Measurements from ENCODE around the gene CCNA2. TPM values are rescaled to one million over a fixed set of nuclear protein-coding genes. Genes with fewer than 3 reads are reported as not detected.

The CCNA2 gene
- polyA plus RNA-seq, 4 donors: 2.2 to 29.8 (median 14.0) TPM

- 75 to 85% (median 79%) methylated on average over 1 of the region's 1 CpG for WGBS, 3 donors
- no peak overlapping the region for H3K4me3 ChIP-seq (ENCODE audit: low read depth in 1 of 3, low read length in 3 of 3)
- DNase-seq (no peak), FAIRE-seq (no peak)
- no peaks in the 10 kb centered on the region for H3K36me3 ChIP-seq (ENCODE audit: control insufficient read depth in 3 of 3, insufficient read depth in 2 of 3, low read depth in 1 of 3, low read length in 3 of 3)
- peaks cover 0 to 3% of the 10 kb centered on the region in 2 donors for H3K9me3 ChIP-seq (ENCODE audit: control insufficient read depth in 2 of 2, insufficient read depth in 1 of 2, low read depth in 1 of 2, low read length in 1 of 2)
- no peak overlapping the region for H3K27ac ChIP-seq (ENCODE audit: low read depth in 1 of 3, low read length in 2 of 3)
- H3K4me1 ChIP-seq (ENCODE audit: control insufficient read depth in 3 of 3, insufficient read depth in 2 of 3, low read depth in 1 of 3, low read length in 2 of 3): no peaks in the 10 kb centered on the region
- peaks cover 0 to 12% (median 0%) of the 10 kb centered on the region in 3 donors for H3K27me3 ChIP-seq (ENCODE audit: control insufficient read depth in 3 of 3, insufficient read depth in 3 of 3, low read length in 3 of 3)
Measured at GRCh38 chr4:121783210-121783609, 40.5 kb downstream of the CCNA2 start.

- H3K27ac ChIP-seq (ENCODE audit: low read depth in 1 of 3, low read length in 2 of 3): no peak overlapping the region
- no peak for FAIRE-seq
- 62 to 85% (median 84%) methylated on average over 8 of the region's 8 CpGs for WGBS, 3 donors
- H3K9me3 ChIP-seq (ENCODE audit: control insufficient read depth in 2 of 2, insufficient read depth in 1 of 2, low read depth in 1 of 2, low read length in 1 of 2): no peaks in the 10 kb centered on the region
- peaks cover 0 to 3% (median 0%) of the 10 kb centered on the region in 3 donors for H3K27me3 ChIP-seq (ENCODE audit: control insufficient read depth in 3 of 3, insufficient read depth in 3 of 3, low read length in 3 of 3)
- H3K4me1 ChIP-seq (ENCODE audit: control insufficient read depth in 3 of 3, insufficient read depth in 2 of 3, low read depth in 1 of 3, low read length in 2 of 3): no peaks in the 10 kb centered on the region
- no peak for DNase-seq
- H3K36me3 ChIP-seq (ENCODE audit: control insufficient read depth in 3 of 3, insufficient read depth in 2 of 3, low read depth in 1 of 3, low read length in 3 of 3): no peaks in the 10 kb centered on the region
- H3K4me3 ChIP-seq (ENCODE audit: low read depth in 1 of 3, low read length in 3 of 3): no peak overlapping the region
Measured at GRCh38 chr4:121778991-121779628, 44.6 kb downstream of the CCNA2 start.

- no peak for DNase-seq
- 39 to 58% (median 43%) methylated on average over 3 of the region's 3 CpGs for WGBS, 3 donors
- Histone ChIP-seq H3K9me3 (ENCODE audit: control insufficient read depth in 2 of 2, insufficient read depth in 1 of 2, low read depth in 1 of 2, low read length in 1 of 2) (no peaks in the 10 kb centered on the region), H3K27ac (ENCODE audit: low read depth in 1 of 3, low read length in 2 of 3) (no peak overlapping the region), H3K36me3 (ENCODE audit: control insufficient read depth in 3 of 3, insufficient read depth in 2 of 3, low read depth in 1 of 3, low read length in 3 of 3) (no peaks in the 10 kb centered on the region), H3K4me1 (ENCODE audit: control insufficient read depth in 3 of 3, insufficient read depth in 2 of 3, low read depth in 1 of 3, low read length in 2 of 3) (no peaks in the 10 kb centered on the region), H3K4me3 (ENCODE audit: low read depth in 1 of 3, low read length in 3 of 3) (no peak overlapping the region), H3K27me3 (ENCODE audit: control insufficient read depth in 3 of 3, insufficient read depth in 3 of 3, low read length in 3 of 3) (peaks cover 0 to 3% (median 0%) of the 10 kb centered on the region in 3 donors)
- no peak for FAIRE-seq
Measured at GRCh38 chr4:121777625-121778024, 46.1 kb downstream of the CCNA2 start.

- Histone ChIP-seq H3K9me3 (ENCODE audit: control insufficient read depth in 2 of 2, insufficient read depth in 1 of 2, low read depth in 1 of 2, low read length in 1 of 2) (no peaks in the 10 kb centered on the region), H3K36me3 (ENCODE audit: control insufficient read depth in 3 of 3, insufficient read depth in 2 of 3, low read depth in 1 of 3, low read length in 3 of 3) (no peaks in the 10 kb centered on the region), H3K4me1 (ENCODE audit: control insufficient read depth in 3 of 3, insufficient read depth in 2 of 3, low read depth in 1 of 3, low read length in 2 of 3) (no peaks in the 10 kb centered on the region), H3K27me3 (ENCODE audit: control insufficient read depth in 3 of 3, insufficient read depth in 3 of 3, low read length in 3 of 3) (peaks cover 0 to 3% (median 0%) of the 10 kb centered on the region in 3 donors), H3K4me3 (ENCODE audit: low read depth in 1 of 3, low read length in 3 of 3) (no peak overlapping the region), H3K27ac (ENCODE audit: low read depth in 1 of 3, low read length in 2 of 3) (no peak overlapping the region)
- WGBS, 3 donors: 74 to 80% (median 75%) methylated on average over 6 of the region's 6 CpGs
- DNase-seq (no peak), FAIRE-seq (no peak)
Measured at GRCh38 chr4:121776610-121777401, 46.9 kb downstream of the CCNA2 start.

GRCh38 chr4:121773883-121774282 lies 49.8 kb downstream of the CCNA2 start:
- no peaks in the 10 kb centered on the region for H3K4me1 ChIP-seq (ENCODE audit: control insufficient read depth in 3 of 3, insufficient read depth in 2 of 3, low read depth in 1 of 3, low read length in 2 of 3)
- DNase-seq (no peak), FAIRE-seq (no peak)
- H3K27ac ChIP-seq (ENCODE audit: low read depth in 1 of 3, low read length in 2 of 3): no peak overlapping the region
- peaks cover 0 to 15% (median 4%) of the 10 kb centered on the region in 3 donors for H3K27me3 ChIP-seq (ENCODE audit: control insufficient read depth in 3 of 3, insufficient read depth in 3 of 3, low read length in 3 of 3)
- 77 to 93% (median 89%) methylated on average over 1 of the region's 1 CpG for WGBS, 3 donors
- no peaks in the 10 kb centered on the region for H3K36me3 ChIP-seq (ENCODE audit: control insufficient read depth in 3 of 3, insufficient read depth in 2 of 3, low read depth in 1 of 3, low read length in 3 of 3)
- H3K9me3 ChIP-seq (ENCODE audit: control insufficient read depth in 2 of 2, insufficient read depth in 1 of 2, low read depth in 1 of 2, low read length in 1 of 2): no peaks in the 10 kb centered on the region
- no peak overlapping the region for H3K4me3 ChIP-seq (ENCODE audit: low read depth in 1 of 3, low read length in 3 of 3)

- no peaks in the 10 kb centered on the region for H3K9me3 ChIP-seq (ENCODE audit: control insufficient read depth in 2 of 2, insufficient read depth in 1 of 2, low read depth in 1 of 2, low read length in 1 of 2)
- 78 to 97% (median 95%) methylated on average over 1 of the region's 1 CpG for WGBS, 3 donors
- no peak overlapping the region for H3K27ac ChIP-seq (ENCODE audit: low read depth in 1 of 3, low read length in 2 of 3)
- FAIRE-seq: no peak
- H3K4me1 ChIP-seq (ENCODE audit: control insufficient read depth in 3 of 3, insufficient read depth in 2 of 3, low read depth in 1 of 3, low read length in 2 of 3): no peaks in the 10 kb centered on the region
- no peaks in the 10 kb centered on the region for H3K36me3 ChIP-seq (ENCODE audit: control insufficient read depth in 3 of 3, insufficient read depth in 2 of 3, low read depth in 1 of 3, low read length in 3 of 3)
- no peak for DNase-seq
- no peak overlapping the region for H3K4me3 ChIP-seq (ENCODE audit: low read depth in 1 of 3, low read length in 3 of 3)
- H3K27me3 ChIP-seq (ENCODE audit: control insufficient read depth in 3 of 3, insufficient read depth in 3 of 3, low read length in 3 of 3): peaks cover 0 to 22% (median 8%) of the 10 kb centered on the region in 3 donors
Measured at GRCh38 chr4:121771869-121772268, 51.8 kb downstream of the CCNA2 start.

- Histone ChIP-seq H3K27me3 (ENCODE audit: control insufficient read depth in 3 of 3, insufficient read depth in 3 of 3, low read length in 3 of 3) (peaks cover 0 to 46% (median 14%) of the 10 kb centered on the region in 3 donors), H3K4me1 (ENCODE audit: control insufficient read depth in 3 of 3, insufficient read depth in 2 of 3, low read depth in 1 of 3, low read length in 2 of 3) (peaks cover 0 to 2% (median 0%) of the 10 kb centered on the region in 3 donors), H3K9me3 (ENCODE audit: control insufficient read depth in 2 of 2, insufficient read depth in 1 of 2, low read depth in 1 of 2, low read length in 1 of 2) (no peaks in the 10 kb centered on the region), H3K4me3 (ENCODE audit: low read depth in 1 of 3, low read length in 3 of 3) (no peak overlapping the region), H3K36me3 (ENCODE audit: control insufficient read depth in 3 of 3, insufficient read depth in 2 of 3, low read depth in 1 of 3, low read length in 3 of 3) (no peaks in the 10 kb centered on the region), H3K27ac (ENCODE audit: low read depth in 1 of 3, low read length in 2 of 3) (no peak overlapping the region)
- DNase-seq: no peak
- no peak for FAIRE-seq
- 76 to 96% (median 89%) methylated on average over 2 of the region's 2 CpGs for WGBS, 3 donors
Measured at GRCh38 chr4:121769341-121769740, 54.3 kb downstream of the CCNA2 start.

- Histone ChIP-seq H3K36me3 (ENCODE audit: control insufficient read depth in 3 of 3, insufficient read depth in 2 of 3, low read depth in 1 of 3, low read length in 3 of 3) (no peaks in the 10 kb centered on the region), H3K4me3 (ENCODE audit: low read depth in 1 of 3, low read length in 3 of 3) (no peak overlapping the region), H3K27ac (ENCODE audit: low read depth in 1 of 3, low read length in 2 of 3) (no peak overlapping the region), H3K4me1 (ENCODE audit: control insufficient read depth in 3 of 3, insufficient read depth in 2 of 3, low read depth in 1 of 3, low read length in 2 of 3) (peaks cover 0 to 2% (median 0%) of the 10 kb centered on the region in 3 donors), H3K9me3 (ENCODE audit: control insufficient read depth in 2 of 2, insufficient read depth in 1 of 2, low read depth in 1 of 2, low read length in 1 of 2) (no peaks in the 10 kb centered on the region), H3K27me3 (ENCODE audit: control insufficient read depth in 3 of 3, insufficient read depth in 3 of 3, low read length in 3 of 3) (peaks cover 4 to 62% (median 21%) of the 10 kb centered on the region in 3 donors)
- 86 to 91% (median 88%) methylated on average over 4 of the region's 4 CpGs for WGBS, 3 donors
- no peak for DNase-seq
- no peak for FAIRE-seq
Measured at GRCh38 chr4:121767166-121767565, 56.5 kb downstream of the CCNA2 start.

All from small intestine (tissue), 7 donors.